Stomach (tissue), 4 donors: Measurements from ENCODE around the gene HMGA1.

Source experiments
- POLR2A ChIP-seq, 4 donors: fragments of 450-650 bp; IDR thresholded peaks; one replicate each; pipeline ENCODE4 v1.6.1; 2016; ENCODE audit warnings: antibody characterized with exemption in 4 of 4, control low read depth in 2 of 4, mild to moderate bottlenecking in 1 of 4, moderate library complexity in 1 of 4
- TF ChIP-seq, protein P1 (sequence below), 7 experiments: fragments of 450-650 bp in 4 of 7; fragments of 200-600 bp in 3 of 7; sonication (generic) in 3 of 7; IDR thresholded peaks; one replicate each; pipeline ENCODE4 v1.5.1; 2016 to 2019; ENCODE audit warnings: antibody characterized with exemption in 7 of 7, control low read depth in 2 of 7, mild to moderate bottlenecking in 1 of 7

DNA sequence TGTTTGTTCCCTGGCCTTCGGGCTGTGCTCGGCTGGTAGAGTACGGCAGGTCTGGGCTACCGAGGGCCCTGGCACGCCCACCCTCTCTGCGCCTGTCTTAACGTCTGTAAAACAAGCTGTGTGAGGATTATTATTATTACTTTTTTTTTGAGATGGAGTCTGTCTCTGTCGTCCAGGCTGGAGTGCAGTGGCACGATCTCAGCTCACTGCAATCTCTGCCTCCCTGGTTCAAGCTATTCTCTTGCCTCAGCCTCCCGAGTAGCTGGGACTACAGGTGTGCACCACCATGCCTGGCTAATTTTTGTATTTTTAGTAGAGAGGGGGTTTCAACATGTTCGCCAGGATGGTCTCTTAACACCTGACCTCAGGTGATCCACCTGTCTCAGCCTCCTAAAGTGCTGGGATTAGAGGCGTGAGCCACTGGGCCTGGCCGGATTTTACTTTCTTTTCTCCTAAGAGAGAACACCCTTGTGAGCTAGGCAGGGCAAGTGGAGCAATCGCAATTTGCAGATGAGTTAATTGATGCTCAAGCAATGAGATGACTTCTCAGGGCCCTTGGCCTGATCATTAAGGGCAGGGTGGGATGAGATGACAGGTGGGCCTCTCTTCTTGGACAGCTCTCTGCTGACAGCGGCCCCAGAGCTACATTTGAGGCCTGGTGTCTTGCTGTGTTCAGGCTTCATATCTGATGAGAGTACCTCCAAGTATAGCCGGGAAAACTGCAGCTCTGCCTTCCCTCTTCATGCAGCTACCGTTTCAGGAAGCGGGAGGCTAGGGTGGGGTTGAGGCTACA, 13.0 kb downstream of the HMGA1 start:
- TF ChIP-seq, protein P1, sequence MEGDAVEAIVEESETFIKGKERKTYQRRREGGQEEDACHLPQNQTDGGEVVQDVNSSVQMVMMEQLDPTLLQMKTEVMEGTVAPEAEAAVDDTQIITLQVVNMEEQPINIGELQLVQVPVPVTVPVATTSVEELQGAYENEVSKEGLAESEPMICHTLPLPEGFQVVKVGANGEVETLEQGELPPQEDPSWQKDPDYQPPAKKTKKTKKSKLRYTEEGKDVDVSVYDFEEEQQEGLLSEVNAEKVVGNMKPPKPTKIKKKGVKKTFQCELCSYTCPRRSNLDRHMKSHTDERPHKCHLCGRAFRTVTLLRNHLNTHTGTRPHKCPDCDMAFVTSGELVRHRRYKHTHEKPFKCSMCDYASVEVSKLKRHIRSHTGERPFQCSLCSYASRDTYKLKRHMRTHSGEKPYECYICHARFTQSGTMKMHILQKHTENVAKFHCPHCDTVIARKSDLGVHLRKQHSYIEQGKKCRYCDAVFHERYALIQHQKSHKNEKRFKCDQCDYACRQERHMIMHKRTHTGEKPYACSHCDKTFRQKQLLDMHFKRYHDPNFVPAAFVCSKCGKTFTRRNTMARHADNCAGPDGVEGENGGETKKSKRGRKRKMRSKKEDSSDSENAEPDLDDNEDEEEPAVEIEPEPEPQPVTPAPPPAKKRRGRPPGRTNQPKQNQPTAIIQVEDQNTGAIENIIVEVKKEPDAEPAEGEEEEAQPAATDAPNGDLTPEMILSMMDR (IDR thresholded peaks at IDR 0.05) = no peak
- no peak for TF ChIP-seq POLR2A (IDR thresholded peaks at IDR 0.05)
